ENCODE measurements around the gene RBM20. TPM values are rescaled to one million over a fixed set of nuclear protein-coding genes. Genes with fewer than 3 reads are reported as not detected.

RBM20 gene
- total and polyA plus RNA-seq, 2 of the 4 experiments (the other 2 are of a cell fraction), result under 0.01 to 0.15 TPM

GRCh38 chr10:110698782-110699201 is 54.7 kb downstream of the RBM20 start:
- Histone ChIP-seq H2BK15ac (ENCODE audit: low read depth, low read length) (no peak overlapping the region), H3K23ac (ENCODE audit: low read depth, low read length) (no peak overlapping the region), H3K27ac (ENCODE audit: insufficient read depth, low read length) (no peak overlapping the region), H2BK20ac (ENCODE audit: low read depth, low read length) (no peak overlapping the region), H2AFZ (replicated peaks; ENCODE audit: low read length, poor library complexity) (no peak overlapping the region), H4K8ac (ENCODE audit: low read depth in 2 of 2, low read length in 2 of 2) (no peak overlapping the region), H3K56ac (ENCODE audit: extremely low read depth, insufficient read depth, low read length) (no peak overlapping the region), H3K4me1 (ENCODE audit: control insufficient read depth, insufficient read depth, low read length) (no peaks in the 10 kb centered on the region; the same call in 1 of the 2 replicates), H3K36me3 (ENCODE audit: control insufficient read depth, insufficient read depth, low read length) (no peaks in the 10 kb centered on the region), H3K9me1 (ENCODE audit: insufficient read depth, low read length) (no peaks in the 10 kb centered on the region), H3K18ac (ENCODE audit: low read depth, low read length) (no peak overlapping the region), H3K4ac (ENCODE audit: low read depth, low read length) (no peak overlapping the region), H4K5ac (ENCODE audit: low read depth, low read length) (no peak overlapping the region), H2BK5ac (ENCODE audit: low read depth, low read length, poor library complexity, severe bottlenecking) (no peak overlapping the region), H4K91ac (ENCODE audit: insufficient read depth, low read depth, low read length) (no peak overlapping the region), H3K14ac (replicated peaks; ENCODE audit: low read depth, low read length) (no peak overlapping the region), H3K9me3 (ENCODE audit: control insufficient read depth, insufficient read depth, low read length) (no peaks in the 10 kb centered on the region), H3K79me1 (ENCODE audit: low read depth in 1 of 2, low read length in 2 of 2) (no peaks in the 10 kb centered on the region), H3K4me3 (ENCODE audit: insufficient read depth, low read depth, low read length) (no peak overlapping the region), H2AK5ac (ENCODE audit: low read depth, low read length) (no peak overlapping the region), H2AK9ac (replicated peaks; ENCODE audit: low read depth, low read length, poor library complexity) (no peak overlapping the region), H4K20me1 (ENCODE audit: insufficient read depth, low read length) (no peaks in the 10 kb centered on the region), H2BK120ac (ENCODE audit: low read depth, low read length) (no peak overlapping the region), H3K27me3 (ENCODE audit: control insufficient read depth, insufficient read depth, low read length) (no peaks in the 10 kb centered on the region), H3K9ac (ENCODE audit: low read depth, low read length) (no peak overlapping the region), H3K4me2 (ENCODE audit: low read depth, low read length) (no peak overlapping the region)
- intact Hi-C loops (cut with micrococcal nuclease), result no loop called here
- ATAC-seq (ENCODE audit: low read depth) (peak; percentile 11; the same call in 1 of the 2 replicates), DNase-seq (peak; percentile 13)
- in situ Hi-C loops (cut with MboI; ENCODE audit: low sequenced_read_pairs), result no loop called here
- BruUV-seq (replicated peaks), result no TSS peak
- TF ChIP-seq ELK1 (IDR thresholded peaks at IDR 0.05; ENCODE audit: borderline replicate concordance, low read depth, low read length) (no peak), RAD21 (IDR thresholded peaks at IDR 0.05; ENCODE audit: low read length) (no peak), RFX5 (IDR thresholded peaks at IDR 0.05; ENCODE audit: low read depth, low read length) (no peak)
- CTCF ChIA-PET, result no interaction called here
- POLR2A ChIA-PET (ENCODE audit: unreplicated experiment), result no interaction called here
- 84% methylated on average over 6 of the region's 6 CpGs; no CpG with 5 or more reads in 1 of the 2 experiments for WGBS, 2 experiments (ENCODE audit: extremely low coverage in 2 of 2, insufficient read length in 1 of 2)
- dilution Hi-C loops (cut with HindIII; ENCODE audit: low sequenced_read_pairs, unreplicated experiment), result no loop called here
